HG02763 (cell line): ENCODE data around the gene SPR.

Source experiments
- ATAC-seq: cut with Tn5 transposase; IDR thresholded peaks from one replicate; pipeline ENCODE4 v1.9.1; 2021; ENCODE audit warnings: mild to moderate bottlenecking, moderate library complexity; ENCODE audit not compliant: unreplicated experiment

SPR gene

GRCh38 chr2:72929010-72929409 lies 41.8 kb downstream of the SPR start:
- ATAC-seq = no peak

- no peak for ATAC-seq
Measured at GRCh38 chr2:72931280-72931910, 44.2 kb downstream of the SPR start.

- no peak for ATAC-seq
Measured at GRCh38 chr2:72932045-72932740, 45.0 kb downstream of the SPR start.

GRCh38 chr2:72932805-72933204 lies 45.6 kb downstream of the SPR start:
- no peak for ATAC-seq

- ATAC-seq = no peak
Measured at GRCh38 chr2:72933207-72933606, 46.0 kb downstream of the SPR start.

GRCh38 chr2:72933646-72934151 lies 46.5 kb downstream of the SPR start:
- no peak for ATAC-seq

GRCh38 chr2:72934683-72935610 lies 47.7 kb downstream of the SPR start:
- ATAC-seq = peak; percentile 58

GRCh38 chr2:72935611-72935957 lies 48.4 kb downstream of the SPR start:
- no peak for ATAC-seq

GRCh38 chr2:72936660-72937355 lies 49.6 kb downstream of the SPR start:
- ATAC-seq = no peak

- ATAC-seq = no peak
Measured at GRCh38 chr2:72937356-72937669, 50.1 kb downstream of the SPR start.

- ATAC-seq = no peak
Measured at GRCh38 chr2:72938455-72938854, 51.2 kb downstream of the SPR start.

- no peak for ATAC-seq
Measured at GRCh38 chr2:72940361-72940760, 53.2 kb downstream of the SPR start.

- ATAC-seq = no peak
Measured at GRCh38 chr2:72940786-72941185, 53.6 kb downstream of the SPR start.
